HEK293 (cell line): Measurements from ENCODE around the gene LIMCH1.
A peak's percentile ranks its signal among the peaks of the same experiment; 100 is the strongest.

Source experiments
- HOXA7 ChIP-seq: sonication (generic); formaldehyde crosslinking; IDR thresholded peaks from 2 replicates; pipeline ENCODE4 v1.8.1; 2022; ENCODE audit warnings: missing genetic modification reagents, borderline replicate concordance
- KLF10 ChIP-seq: fragments of 450-650 bp; IDR thresholded peaks from 2 replicates; pipeline ENCODE4 v1.5.1; 2018; ENCODE audit warnings: missing biosample characterization, mild to moderate bottlenecking, missing genetic modification characterization
- KLF8 ChIP-seq: fragments of 450-650 bp; formaldehyde crosslinking; IDR thresholded peaks from 2 replicates; pipeline ENCODE4 v1.5.1; 2016; ENCODE audit warnings: missing biosample characterization, missing genetic modification characterization
- SCRT1 ChIP-seq: fragments of 450-650 bp; formaldehyde crosslinking; IDR thresholded peaks from 2 replicates; pipeline ENCODE4 v1.5.1; 2016; ENCODE audit warnings: missing biosample characterization, missing genetic modification characterization, borderline replicate concordance
- SP7 ChIP-seq: fragments of 450-650 bp; formaldehyde crosslinking; IDR thresholded peaks from 2 replicates; pipeline ENCODE4 v1.5.1; 2016; ENCODE audit warnings: missing biosample characterization, missing genetic modification characterization
- ZNF114 ChIP-seq: fragments of 450-650 bp; formaldehyde crosslinking; IDR thresholded peaks from 2 replicates; pipeline ENCODE4 v1.5.0; 2017; ENCODE audit warnings: missing biosample characterization, missing genetic modification characterization
- ZNF121 ChIP-seq: fragments of 450-650 bp; formaldehyde crosslinking; IDR thresholded peaks from 2 replicates; pipeline ENCODE4 v1.5.1; 2016; ENCODE audit warnings: missing biosample characterization, missing genetic modification characterization
- ZNF140 ChIP-seq: fragments of 450-650 bp; formaldehyde crosslinking; IDR thresholded peaks from 2 replicates; pipeline ENCODE4 v1.5.1; 2016; ENCODE audit warnings: missing biosample characterization, missing genetic modification characterization
- ZNF174 ChIP-seq: fragments of 450-650 bp; formaldehyde crosslinking; IDR thresholded peaks from 2 replicates; pipeline ENCODE4 v1.5.0; 2017; ENCODE audit warnings: missing biosample characterization, mild to moderate bottlenecking, missing genetic modification characterization
- ZNF19 ChIP-seq: fragments of 450-650 bp; formaldehyde crosslinking; IDR thresholded peaks from 2 replicates; pipeline ENCODE4; 2016; ENCODE audit warnings: missing biosample characterization, missing genetic modification characterization, low read depth
- ZNF2 ChIP-seq: fragments of 450-650 bp; formaldehyde crosslinking; IDR thresholded peaks from 2 replicates; pipeline ENCODE4 v1.5.1; 2016; ENCODE audit warnings: missing biosample characterization, missing genetic modification characterization
- ZNF202 ChIP-seq: fragments of 450-650 bp; formaldehyde crosslinking; IDR thresholded peaks from 2 replicates; pipeline ENCODE4 v1.5.1; 2016; ENCODE audit warnings: missing biosample characterization, missing genetic modification characterization, borderline replicate concordance
- ZNF239 ChIP-seq: fragments of 450-650 bp; formaldehyde crosslinking; IDR thresholded peaks from 2 replicates; pipeline ENCODE4 v1.5.1; 2016; ENCODE audit warnings: missing biosample characterization, missing genetic modification characterization
- ZNF266 ChIP-seq: fragments of 450-650 bp; formaldehyde crosslinking; IDR thresholded peaks from 2 replicates; pipeline ENCODE4 v1.5.1; 2016; ENCODE audit warnings: missing biosample characterization, missing genetic modification characterization, low read depth
- ZNF274 ChIP-seq, 2 experiments: fragments of 200-500 bp in 1 of 2; fragments of 450-650 bp in 1 of 2; sonication (Bioruptor generic) in 1 of 2; formaldehyde crosslinking in 1 of 2; IDR thresholded peaks; 2 replicates each; pipeline versions ENCODE4 v1.5.1 to v1.6.1; 2014 to 2016; ENCODE audit warnings: borderline replicate concordance in 1 of 2, inconsistent platforms in 1 of 2, low read length in 1 of 2, missing biosample characterization in 1 of 2, missing genetic modification characterization in 1 of 2
- ZNF366 ChIP-seq: fragments of 450-650 bp; formaldehyde crosslinking; conservative IDR thresholded peaks from 2 replicates; pipeline ENCODE4 v1.5.1; 2016; ENCODE audit warnings: missing biosample characterization, missing genetic modification characterization
- ZNF37A ChIP-seq: fragments of 450-650 bp; IDR thresholded peaks from 2 replicates; pipeline ENCODE4 v1.5.1; 2018; ENCODE audit warnings: missing biosample characterization, missing genetic modification characterization
- ZNF416 ChIP-seq: fragments of 450-650 bp; formaldehyde crosslinking; IDR thresholded peaks from 2 replicates; pipeline ENCODE4 v1.5.1; 2016; ENCODE audit warnings: missing biosample characterization, missing genetic modification characterization
- ZNF558 ChIP-seq: fragments of 450-650 bp; formaldehyde crosslinking; IDR thresholded peaks from 2 replicates; pipeline ENCODE4 v1.5.1; 2016; ENCODE audit warnings: missing biosample characterization, missing genetic modification characterization
- ZNF571 ChIP-seq: fragments of 450-650 bp; formaldehyde crosslinking; IDR thresholded peaks from 2 replicates; pipeline ENCODE4 v1.5.0; 2017; ENCODE audit warnings: missing biosample characterization, missing genetic modification characterization
- ZNF585B ChIP-seq: fragments of 450-650 bp; formaldehyde crosslinking; IDR thresholded peaks from 2 replicates; pipeline ENCODE4 v1.5.1; 2016; ENCODE audit warnings: missing biosample characterization, missing genetic modification characterization
- ZNF621 ChIP-seq: fragments of 450-650 bp; formaldehyde crosslinking; IDR thresholded peaks from 2 replicates; pipeline ENCODE4 v1.5.1; 2017; ENCODE audit warnings: missing biosample characterization, missing genetic modification characterization
- ZNF701 ChIP-seq: fragments of 450-650 bp; formaldehyde crosslinking; IDR thresholded peaks from 2 replicates; pipeline ENCODE4 v1.5.1; 2016; ENCODE audit warnings: missing biosample characterization, missing genetic modification characterization
- ZNF76 ChIP-seq: fragments of 450-650 bp; formaldehyde crosslinking; IDR thresholded peaks from 2 replicates; pipeline ENCODE4; 2016; ENCODE audit warnings: low read depth, missing biosample characterization, missing genetic modification characterization, borderline replicate concordance
- ZNF791 ChIP-seq: fragments of 450-650 bp; formaldehyde crosslinking; IDR thresholded peaks from 2 replicates; pipeline ENCODE4 v1.5.1; 2016; ENCODE audit warnings: missing biosample characterization, missing genetic modification characterization
- TF ChIP-seq, protein P1 (sequence below): fragments of 450-650 bp; formaldehyde crosslinking; IDR thresholded peaks from 2 replicates; pipeline ENCODE4 v1.5.1; 2017; ENCODE audit warnings: missing biosample characterization, missing genetic modification characterization
- TF ChIP-seq, protein P2 (sequence below): fragments of 450-650 bp; formaldehyde crosslinking; IDR thresholded peaks from 2 replicates; pipeline ENCODE4 v1.5.1; 2016; ENCODE audit warnings: missing biosample characterization, missing genetic modification characterization
- TF ChIP-seq, protein P3 (sequence below): fragments of 450-650 bp; formaldehyde crosslinking; IDR thresholded peaks from 2 replicates; pipeline ENCODE4 v1.5.1; 2016; ENCODE audit warnings: missing biosample characterization, missing genetic modification characterization
- TF ChIP-seq, protein P4 (sequence below): fragments of 450-650 bp; formaldehyde crosslinking; IDR thresholded peaks from 2 replicates; pipeline ENCODE4 v1.5.1; 2016; ENCODE audit warnings: missing biosample characterization, missing genetic modification characterization, low read depth
- TF ChIP-seq, protein P5 (sequence below): fragments of 450-650 bp; formaldehyde crosslinking; IDR thresholded peaks from 2 replicates; pipeline ENCODE4 v1.5.1; 2016; ENCODE audit warnings: missing biosample characterization, missing genetic modification characterization

The LIMCH1 gene

DNA sequence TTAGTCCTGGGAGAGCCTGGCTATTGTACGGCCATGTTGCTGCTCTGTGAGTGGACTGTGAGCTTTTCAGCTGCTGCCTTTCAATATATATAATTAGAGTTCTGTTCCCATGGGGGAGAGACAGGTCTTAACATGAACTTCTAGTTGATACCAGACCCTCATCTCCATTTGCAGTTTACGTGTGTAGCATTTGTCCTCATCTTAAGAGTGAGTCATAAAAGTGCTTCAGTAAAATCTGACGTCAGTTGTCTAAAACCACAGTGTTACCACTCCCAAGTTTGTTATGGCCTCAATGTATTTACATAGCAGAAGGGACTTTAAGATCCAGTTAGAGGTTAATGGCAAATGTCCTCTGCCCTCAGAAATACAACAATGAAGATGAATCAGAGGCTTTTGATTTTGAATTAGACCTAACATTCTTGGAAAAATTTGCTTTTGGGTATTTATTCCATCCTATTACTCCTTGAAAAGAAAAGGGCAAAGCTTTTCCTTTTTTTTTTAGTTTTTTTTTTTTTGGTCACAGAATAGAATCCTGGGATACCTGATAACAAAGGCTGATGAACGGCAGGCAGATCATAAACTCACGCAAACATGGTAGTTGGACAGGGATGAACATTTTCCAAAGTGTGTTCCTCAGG is 172.0 kb downstream of the LIMCH1 start (continued):
- TF ChIP-seq, protein P1, sequence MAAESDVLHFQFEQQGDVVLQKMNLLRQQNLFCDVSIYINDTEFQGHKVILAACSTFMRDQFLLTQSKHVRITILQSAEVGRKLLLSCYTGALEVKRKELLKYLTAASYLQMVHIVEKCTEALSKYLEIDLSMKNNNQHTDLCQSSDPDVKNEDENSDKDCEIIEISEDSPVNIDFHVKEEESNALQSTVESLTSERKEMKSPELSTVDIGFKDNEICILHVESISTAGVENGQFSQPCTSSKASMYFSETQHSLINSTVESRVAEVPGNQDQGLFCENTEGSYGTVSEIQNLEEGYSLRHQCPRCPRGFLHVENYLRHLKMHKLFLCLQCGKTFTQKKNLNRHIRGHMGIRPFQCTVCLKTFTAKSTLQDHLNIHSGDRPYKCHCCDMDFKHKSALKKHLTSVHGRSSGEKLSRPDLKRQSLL, result no peak
- TF ChIP-seq ZNF585B (tag by site-specific recombination) (no peak), HOXA7 (CRISPR knock-in tag) (no peak), ZNF2 (no peak), ZNF571 (tag by site-specific recombination) (no peak), ZNF174 (tag by site-specific recombination) (no peak), ZNF416 (tag by site-specific recombination) (no peak), ZNF621 (no peak), ZNF76 (tag by site-specific recombination) (peak; percentile 48; the same call in 1 of the 2 replicates), SCRT1 (no peak), ZNF366 (peak; percentile 83), ZNF558 (peak; percentile 54), ZNF239 (tag by site-specific recombination) (no peak), ZNF202 (tag by site-specific recombination) (no peak), ZNF274 (IDR thresholded peaks at IDR 0.05; ENCODE audit: low read length) (no peak), ZNF274 (tag by site-specific recombination; IDR thresholded peaks at IDR 0.05; ENCODE audit: borderline replicate concordance) (no peak), ZNF114 (tag by site-specific recombination) (no peak), ZNF701 (no peak), ZNF37A (tag by site-specific recombination) (no peak), ZNF19 (tag by site-specific recombination) (no peak), ZNF791 (tag by site-specific recombination) (no peak), KLF8 (tag by site-specific recombination) (peak; percentile 52), SP7 (tag by site-specific recombination) (peak; percentile 78), ZNF140 (tag by site-specific recombination) (no peak), KLF10 (tag by site-specific recombination) (peak; percentile 40; the same call in 1 of the 2 replicates), ZNF121 (no peak), ZNF266 (no peak)
- TF ChIP-seq, protein P2, sequence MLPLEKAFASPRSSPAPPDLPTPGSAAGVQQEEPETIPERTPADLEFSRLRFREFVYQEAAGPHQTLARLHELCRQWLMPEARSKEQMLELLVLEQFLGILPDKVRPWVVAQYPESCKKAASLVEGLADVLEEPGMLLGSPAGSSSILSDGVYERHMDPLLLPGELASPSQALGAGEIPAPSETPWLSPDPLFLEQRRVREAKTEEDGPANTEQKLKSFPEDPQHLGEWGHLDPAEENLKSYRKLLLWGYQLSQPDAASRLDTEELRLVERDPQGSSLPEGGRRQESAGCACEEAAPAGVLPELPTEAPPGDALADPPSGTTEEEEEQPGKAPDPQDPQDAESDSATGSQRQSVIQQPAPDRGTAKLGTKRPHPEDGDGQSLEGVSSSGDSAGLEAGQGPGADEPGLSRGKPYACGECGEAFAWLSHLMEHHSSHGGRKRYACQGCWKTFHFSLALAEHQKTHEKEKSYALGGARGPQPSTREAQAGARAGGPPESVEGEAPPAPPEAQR (tag by site-specific recombination), result no peak
- TF ChIP-seq, protein P3, sequence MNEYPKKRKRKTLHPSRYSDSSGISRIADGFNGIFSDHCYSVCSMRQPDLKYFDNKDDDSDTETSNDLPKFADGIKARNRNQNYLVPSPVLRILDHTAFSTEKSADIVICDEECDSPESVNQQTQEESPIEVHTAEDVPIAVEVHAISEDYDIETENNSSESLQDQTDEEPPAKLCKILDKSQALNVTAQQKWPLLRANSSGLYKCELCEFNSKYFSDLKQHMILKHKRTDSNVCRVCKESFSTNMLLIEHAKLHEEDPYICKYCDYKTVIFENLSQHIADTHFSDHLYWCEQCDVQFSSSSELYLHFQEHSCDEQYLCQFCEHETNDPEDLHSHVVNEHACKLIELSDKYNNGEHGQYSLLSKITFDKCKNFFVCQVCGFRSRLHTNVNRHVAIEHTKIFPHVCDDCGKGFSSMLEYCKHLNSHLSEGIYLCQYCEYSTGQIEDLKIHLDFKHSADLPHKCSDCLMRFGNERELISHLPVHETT (tag by site-specific recombination), result peak; percentile 71; the same call in 1 of the 2 replicates
- TF ChIP-seq, protein P4, sequence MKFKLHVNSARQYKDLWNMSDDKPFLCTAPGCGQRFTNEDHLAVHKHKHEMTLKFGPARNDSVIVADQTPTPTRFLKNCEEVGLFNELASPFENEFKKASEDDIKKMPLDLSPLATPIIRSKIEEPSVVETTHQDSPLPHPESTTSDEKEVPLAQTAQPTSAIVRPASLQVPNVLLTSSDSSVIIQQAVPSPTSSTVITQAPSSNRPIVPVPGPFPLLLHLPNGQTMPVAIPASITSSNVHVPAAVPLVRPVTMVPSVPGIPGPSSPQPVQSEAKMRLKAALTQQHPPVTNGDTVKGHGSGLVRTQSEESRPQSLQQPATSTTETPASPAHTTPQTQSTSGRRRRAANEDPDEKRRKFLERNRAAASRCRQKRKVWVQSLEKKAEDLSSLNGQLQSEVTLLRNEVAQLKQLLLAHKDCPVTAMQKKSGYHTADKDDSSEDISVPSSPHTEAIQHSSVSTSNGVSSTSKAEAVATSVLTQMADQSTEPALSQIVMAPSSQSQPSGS (tag by site-specific recombination), result peak; percentile 88
- TF ChIP-seq, protein P5, sequence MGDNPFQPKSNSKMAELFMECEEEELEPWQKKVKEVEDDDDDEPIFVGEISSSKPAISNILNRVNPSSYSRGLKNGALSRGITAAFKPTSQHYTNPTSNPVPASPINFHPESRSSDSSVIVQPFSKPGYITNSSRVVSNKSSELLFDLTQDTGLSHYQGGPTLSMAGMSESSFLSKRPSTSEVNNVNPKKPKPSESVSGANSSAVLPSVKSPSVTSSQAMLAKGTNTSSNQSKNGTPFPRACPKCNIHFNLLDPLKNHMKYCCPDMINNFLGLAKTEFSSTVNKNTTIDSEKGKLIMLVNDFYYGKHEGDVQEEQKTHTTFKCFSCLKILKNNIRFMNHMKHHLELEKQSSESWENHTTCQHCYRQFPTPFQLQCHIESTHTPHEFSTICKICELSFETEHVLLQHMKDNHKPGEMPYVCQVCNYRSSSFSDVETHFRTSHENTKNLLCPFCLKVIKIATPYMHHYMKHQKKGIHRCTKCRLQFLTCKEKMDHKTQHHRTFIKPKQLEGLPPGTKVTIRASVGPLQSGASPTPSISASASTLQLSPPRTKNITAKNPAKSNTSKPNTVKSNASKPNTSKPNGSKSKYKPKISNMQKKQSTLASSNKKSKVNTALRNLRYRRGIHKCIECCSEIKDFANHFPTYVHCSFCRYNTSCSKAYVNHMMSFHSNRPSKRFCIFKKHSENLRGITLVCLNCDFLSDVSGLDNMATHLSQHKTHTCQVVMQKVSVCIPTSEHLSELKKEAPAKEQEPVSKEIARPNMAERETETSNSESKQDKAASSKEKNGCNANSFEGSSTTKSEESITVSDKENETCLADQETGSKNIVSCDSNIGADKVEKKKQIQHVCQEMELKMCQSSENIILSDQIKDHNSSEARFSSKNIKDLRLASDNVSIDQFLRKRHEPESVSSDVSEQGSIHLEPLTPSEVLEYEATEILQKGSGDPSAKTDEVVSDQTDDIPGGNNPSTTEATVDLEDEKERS, result no peak
